ENCODE data around the gene ZNF598. TPM values are rescaled to one million over a fixed set of nuclear protein-coding genes. Genes with fewer than 3 reads are reported as not detected.
"Not testable (repeated sequence)": the region's sequence is repeated elsewhere in the genome, so short reads cannot be mapped to it uniquely, and the experiment has no call there.

ZNF598 gene
- total RNA-seq, 1 experiment from 2014 or later: 44.4 TPM

- Histone ChIP-seq H3K79me2 (ENCODE audit: low read length) (peaks cover 18% of the 10 kb centered on the region), H3K4me3 (ENCODE audit: low read length) (no peak overlapping the region), H4K20me1 (ENCODE audit: low read length) (no peaks in the 10 kb centered on the region), H3K27ac (ENCODE audit: low read length) (no peak overlapping the region), H3K9me3 (ENCODE audit: low read length) (no peaks in the 10 kb centered on the region), H3K9ac (ENCODE audit: low read length) (no peak overlapping the region), H3F3A (ENCODE audit: low read length, unreplicated experiment) (no peaks in the 10 kb centered on the region), H3K27me3 (ENCODE audit: low read length) (no peaks in the 10 kb centered on the region), H3K36me3 (ENCODE audit: low read depth, low read length) (no peaks in the 10 kb centered on the region), H2AFZ (ENCODE audit: low read length) (no peak overlapping the region), H3K4me2 (ENCODE audit: low read length) (no peak overlapping the region), H3K4me1 (ENCODE audit: insufficient read depth, low read length) (peaks cover 22% of the 10 kb centered on the region), H3K9me2 (replicated peaks; ENCODE audit: low read length) (no peaks in the 10 kb centered on the region)
- no peak for ATAC-seq
- TF ChIP-seq EZH2phosphoT487 (IDR thresholded peaks at IDR 0.05; ENCODE audit: borderline replicate concordance, low read length) (no peak), CTCF (conservative IDR thresholded peaks at IDR 0.05; ENCODE audit: low read depth, low read length) (no peak), EZH2 (IDR thresholded peaks at IDR 0.05; ENCODE audit: low read length, unreplicated experiment) (no peak)
- no TSS peak for BruUV-seq (replicated peaks)
- ChIA-PET CTCF (no interaction called here), POLR2A (ENCODE audit: unreplicated experiment) (no interaction called here)
- intact Hi-C loops (cut with micrococcal nuclease): no loop called here
- DNase-seq: no peak
These were observed 3.9 kb upstream of the ZNF598 start for GRCh38 chr16:2013527-2013926.

DNA sequence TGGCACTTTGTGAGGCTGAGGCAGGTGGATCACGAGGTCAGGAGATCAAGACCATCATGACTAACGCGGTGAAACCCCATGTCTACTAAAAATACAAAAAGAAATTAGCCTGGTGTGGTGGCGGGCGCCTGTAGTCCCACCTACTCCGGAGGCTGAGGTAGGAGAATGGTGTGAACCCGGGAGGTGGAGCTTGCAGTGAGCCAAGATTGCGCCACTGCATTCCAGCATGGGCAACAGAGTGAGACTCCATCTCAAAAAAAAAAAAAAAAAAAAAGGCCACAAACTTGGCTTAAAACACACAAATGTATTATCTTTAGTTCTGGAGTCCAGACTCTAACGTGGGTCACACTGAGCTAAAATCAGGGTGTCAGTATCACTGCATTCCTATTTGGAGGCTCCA, 2.1 kb upstream of the ZNF598 start:
- BruUV-seq (replicated peaks); intact Hi-C loops (cut with micrococcal nuclease); CTCF ChIA-PET: not testable (repeated sequence)

DNA sequence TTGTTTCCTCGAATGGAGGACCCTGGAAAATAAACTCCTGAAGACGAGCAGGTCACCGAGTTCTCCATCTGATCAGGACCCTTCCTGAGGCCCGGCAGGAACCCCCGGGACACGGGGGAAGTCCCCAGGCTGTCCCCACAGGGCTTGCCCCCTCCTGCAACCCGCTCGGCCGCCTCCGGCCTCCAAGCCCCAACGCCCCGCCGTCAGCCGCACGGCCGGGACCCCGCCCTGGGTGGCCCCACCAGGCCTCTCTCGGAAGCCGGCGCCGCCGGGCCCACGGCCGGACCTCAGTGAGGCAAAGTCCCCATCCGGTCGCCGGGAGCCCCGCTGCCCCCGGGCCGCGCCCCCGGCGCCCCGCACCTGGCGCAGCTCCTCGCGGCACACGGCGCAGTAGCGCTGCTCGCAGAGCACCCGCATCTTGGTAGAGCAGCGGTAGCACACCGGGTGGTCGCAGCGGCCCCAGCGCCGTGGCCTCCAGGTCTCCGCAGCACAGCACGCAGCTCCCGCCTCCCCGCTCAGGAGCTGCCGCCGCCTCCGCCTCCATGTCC, 383 bp downstream of the ZNF598 start:
- no peaks in the 10 kb centered on the region for H3K9me2 ChIP-seq (replicated peaks; ENCODE audit: low read length)
- peak overlapping the region; percentile 64 for H3K27ac ChIP-seq (ENCODE audit: low read length)
- peaks cover 61% of the 10 kb centered on the region for H3K79me2 ChIP-seq (ENCODE audit: low read length)
- peak overlapping the region; percentile 97 for H3K9ac ChIP-seq (ENCODE audit: low read length)
- H3K4me2 ChIP-seq (ENCODE audit: low read length): peak overlapping the region; percentile 91
- peaks cover 3% of the 10 kb centered on the region; the same call in 1 of the 2 replicates for H3K36me3 ChIP-seq (ENCODE audit: low read depth, low read length)
- DNase-seq (no peak), ATAC-seq (peak; percentile 3; the same call in 1 of the 2 replicates)
- H3K27me3 ChIP-seq (ENCODE audit: low read length): no peaks in the 10 kb centered on the region
- POLR2A ChIA-PET (ENCODE audit: unreplicated experiment): no interaction called here
- H4K20me1 ChIP-seq (ENCODE audit: low read length): peaks cover 24% of the 10 kb centered on the region
- BruUV-seq (replicated peaks): no TSS peak
- no peak overlapping the region for H2AFZ ChIP-seq (ENCODE audit: low read length)
- peaks cover 25% of the 10 kb centered on the region for H3K4me1 ChIP-seq (ENCODE audit: insufficient read depth, low read length)
- intact Hi-C loops (cut with micrococcal nuclease): no loop called here
- TF ChIP-seq EZH2phosphoT487 (IDR thresholded peaks at IDR 0.05; ENCODE audit: borderline replicate concordance, low read length) (no peak), CTCF (conservative IDR thresholded peaks at IDR 0.05; ENCODE audit: low read depth, low read length) (no peak), EZH2 (IDR thresholded peaks at IDR 0.05; ENCODE audit: low read length, unreplicated experiment) (no peak)
- peak overlapping the region; percentile 94 for H3K4me3 ChIP-seq (ENCODE audit: low read length)
- no peaks in the 10 kb centered on the region for H3F3A ChIP-seq (ENCODE audit: low read length, unreplicated experiment)
- no peaks in the 10 kb centered on the region for H3K9me3 ChIP-seq (ENCODE audit: low read length)
- CTCF ChIA-PET: no interaction called here

More for the DNA sequence above, 2.1 kb upstream of the ZNF598 start:
- H3K9me3 ChIP-seq (ENCODE audit: low read length); H3K27me3 ChIP-seq (ENCODE audit: low read length); POLR2A ChIA-PET (ENCODE audit: unreplicated experiment); H3K36me3 ChIP-seq (ENCODE audit: low read depth, low read length); H3K4me2 ChIP-seq (ENCODE audit: low read length); H3F3A ChIP-seq (ENCODE audit: low read length, unreplicated experiment); H3K4me3 ChIP-seq (ENCODE audit: low read length); H3K27ac ChIP-seq (ENCODE audit: low read length); H3K9me2 ChIP-seq (replicated peaks; ENCODE audit: low read length); H2AFZ ChIP-seq (ENCODE audit: low read length); H3K9ac ChIP-seq (ENCODE audit: low read length); ATAC-seq; DNase-seq: not testable (repeated sequence)
- H4K20me1 ChIP-seq (ENCODE audit: low read length): peaks cover 12% of the 10 kb centered on the region
- H3K4me1 ChIP-seq (ENCODE audit: insufficient read depth, low read length): peaks cover 35% of the 10 kb centered on the region
- peaks cover 36% of the 10 kb centered on the region for H3K79me2 ChIP-seq (ENCODE audit: low read length)

Data from PC-3 (cell line).